Cardiac septum (tissue), 1 donor: ENCODE results near the gene CREB3L2. TPM values are rescaled to one million over a fixed set of nuclear protein-coding genes. Genes with fewer than 3 reads are reported as not detected.
"Not testable (repeated sequence)": the region's sequence is repeated elsewhere in the genome, so short reads cannot be mapped to it uniquely, and the experiment has no call there.

Source experiments
- DNase-seq: peaks from one replicate; pipeline ENCODE4 v3.0.0-alpha.2; 2020; ENCODE audit warnings: low spot score
- intact Hi-C: fragments of 100-400 bp; cut with DNase I; formaldehyde crosslinking; loops from one replicate; pipeline ENCODE4 v1.14.0; 2022
- total RNA-seq: library from RNA; stranded (reverse); fragmentation: NEBNext Ultra II Directional; extraction: Animal tissue kit (Norgen Biotek cat#: 25700); gene quantifications from one replicate; pipeline ENCODE4 v1.2.1, GENCODE V29; 2021
- donor health status: DM: no; HTN: no; CAD: no.

Gene CREB3L2
- total RNA-seq, 1 donor from 2014 or later = 30.1 TPM

DNA sequence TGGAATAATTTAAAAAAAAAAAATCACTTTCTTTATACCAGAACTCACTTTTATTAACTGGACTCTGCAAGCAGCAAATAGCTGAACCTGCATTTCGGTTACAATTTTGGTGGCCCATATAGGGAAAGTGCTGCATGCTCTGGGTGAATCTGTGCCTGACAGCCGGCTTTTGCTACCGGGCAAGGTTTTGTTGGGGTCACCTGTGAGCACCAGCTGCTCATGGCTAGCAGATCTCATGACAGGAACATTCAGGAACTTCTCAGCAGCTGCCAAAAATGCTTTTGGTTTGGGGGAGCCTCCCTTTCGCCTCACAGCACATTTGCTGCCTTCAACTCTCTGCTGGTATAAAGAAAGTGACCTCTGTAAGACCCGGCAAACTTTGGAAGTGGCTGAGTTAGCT, 13.2 kb upstream of the CREB3L2 start:
- intact Hi-C loops = no loop called here
- DNase-seq = no peak

DNA sequence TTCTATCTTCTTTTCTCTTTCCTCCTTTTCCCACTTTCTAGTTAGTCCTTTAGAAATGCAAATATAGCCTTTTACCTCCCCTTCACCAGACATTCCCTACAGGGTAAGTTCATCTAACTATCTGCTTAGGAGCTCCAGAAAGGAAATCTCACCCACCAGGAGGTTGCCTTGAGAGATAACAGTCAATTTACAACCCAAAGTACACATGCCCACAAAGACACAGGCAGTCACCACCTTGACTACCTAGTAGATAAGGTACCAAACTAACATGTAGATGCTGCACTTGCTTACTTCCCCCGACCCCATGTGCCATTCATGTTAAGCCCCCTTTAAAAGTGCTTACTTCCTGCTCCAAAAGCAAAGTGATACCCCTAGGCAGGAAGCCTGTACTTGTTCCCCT, 12.8 kb upstream of the CREB3L2 start:
- intact Hi-C loops = no loop called here
- no peak for DNase-seq

DNA sequence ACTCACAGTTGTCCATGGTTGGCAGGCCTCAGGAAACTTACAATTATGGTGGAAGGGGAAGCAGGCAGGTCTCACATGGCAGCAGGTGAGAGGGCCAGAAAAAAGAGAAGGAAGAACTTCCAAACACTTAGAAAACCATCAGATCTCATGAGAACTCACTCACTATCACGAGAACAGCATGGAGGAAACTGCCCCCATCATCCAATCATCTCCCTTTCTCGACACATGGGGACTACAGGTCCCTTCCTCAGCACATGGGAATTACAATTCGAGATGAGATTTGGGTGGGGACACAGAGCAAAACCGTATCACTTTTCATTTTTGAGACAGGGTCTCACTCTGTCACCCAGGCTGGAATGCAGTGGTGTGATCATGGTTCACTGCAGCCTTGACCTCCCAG, 12.3 kb upstream of the CREB3L2 start:
- DNase-seq, intact Hi-C loops: not testable (repeated sequence)

DNA sequence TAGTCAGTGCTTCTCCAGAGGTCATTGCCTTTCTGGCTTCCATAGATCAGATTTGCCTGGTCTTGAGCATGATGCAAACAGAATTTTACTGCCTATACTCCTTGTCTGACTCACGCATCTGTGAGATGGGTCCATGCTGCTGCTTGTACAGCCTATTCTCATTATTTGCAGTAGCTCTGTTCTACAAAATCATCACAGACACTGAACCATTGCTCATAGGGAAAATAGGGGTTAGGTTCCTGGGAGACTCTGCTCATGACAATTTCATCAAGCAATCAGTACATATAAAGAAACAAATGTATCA, 7.4 kb upstream of the CREB3L2 start:
- DNase-seq = no peak
- intact Hi-C loops = loop anchor here (5.0 kb wide), 1 partner anchor 352 kb away; no protein-coding TSS in a partner anchor

DNA sequence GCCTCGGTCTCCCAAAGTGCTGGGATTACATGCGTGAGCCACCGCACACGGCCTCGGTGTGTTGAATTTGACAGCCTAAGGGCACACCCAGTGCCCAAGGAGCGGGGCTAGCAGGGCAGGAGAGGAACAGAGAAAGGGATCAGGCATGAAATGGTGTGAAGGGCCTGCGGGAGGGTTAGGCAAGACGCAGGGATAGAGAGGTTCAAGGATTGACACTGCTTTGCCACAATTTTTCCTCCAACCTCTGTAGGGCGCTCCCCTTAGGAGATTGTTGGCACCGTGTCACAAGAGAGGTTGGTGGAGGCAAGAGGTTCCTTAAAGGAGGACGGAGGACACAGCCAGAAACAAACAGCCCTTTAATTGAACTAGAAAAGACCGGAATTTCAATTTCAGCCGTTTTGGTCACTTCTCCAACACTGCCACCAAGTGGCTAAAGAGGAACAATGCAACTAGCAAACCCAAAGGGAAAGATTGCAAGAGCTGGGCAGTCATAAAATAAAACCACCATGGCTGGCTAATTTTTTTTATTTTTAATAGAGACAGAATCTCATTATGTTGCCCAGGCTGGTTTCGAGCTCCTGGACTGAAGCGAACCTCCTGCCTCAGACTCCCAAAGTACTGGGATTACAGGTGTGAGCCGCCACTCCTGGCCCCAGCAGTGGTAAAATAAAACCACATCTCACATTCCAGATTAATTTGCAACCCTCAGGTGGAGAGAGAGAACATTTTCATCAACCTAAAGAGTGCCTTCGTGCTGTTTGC, 6.9 kb upstream of the CREB3L2 start:
- DNase-seq = no peak
- intact Hi-C loops = loop anchor here (1.0 to 5.0 kb wide), 2 partner anchors 105 to 351 kb away; no protein-coding TSS in a partner anchor

DNA sequence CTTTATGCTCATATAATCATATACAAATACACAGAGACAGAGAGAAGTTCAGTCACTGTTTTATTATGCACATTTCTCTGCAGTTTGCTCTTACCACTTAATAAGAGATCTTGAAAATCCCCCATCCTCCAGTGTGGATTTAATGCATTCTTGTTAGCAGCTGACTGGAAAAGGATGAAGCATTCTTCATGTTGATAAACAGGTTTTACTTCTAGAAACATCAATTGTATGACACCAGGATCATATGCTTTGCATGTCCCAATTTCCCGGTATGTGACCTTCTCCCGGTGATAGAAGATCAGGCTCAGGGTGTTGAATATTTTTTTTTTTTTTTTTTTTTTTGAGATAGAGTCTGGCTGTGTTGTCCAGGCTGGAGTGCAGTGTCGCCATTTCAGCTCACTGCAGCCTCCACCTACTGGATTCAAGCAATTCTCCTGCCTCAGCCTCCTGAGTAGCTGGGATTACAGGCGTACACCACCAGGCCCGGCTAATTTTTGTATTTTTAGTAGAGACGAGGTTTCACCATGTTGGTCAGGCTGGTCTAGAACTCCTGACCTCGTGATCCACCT, 6.2 kb upstream of the CREB3L2 start:
- intact Hi-C loops = loop anchor here (1.0 to 5.0 kb wide), 2 partner anchors 105 to 351 kb away; no protein-coding TSS in a partner anchor
- no peak for DNase-seq

DNA sequence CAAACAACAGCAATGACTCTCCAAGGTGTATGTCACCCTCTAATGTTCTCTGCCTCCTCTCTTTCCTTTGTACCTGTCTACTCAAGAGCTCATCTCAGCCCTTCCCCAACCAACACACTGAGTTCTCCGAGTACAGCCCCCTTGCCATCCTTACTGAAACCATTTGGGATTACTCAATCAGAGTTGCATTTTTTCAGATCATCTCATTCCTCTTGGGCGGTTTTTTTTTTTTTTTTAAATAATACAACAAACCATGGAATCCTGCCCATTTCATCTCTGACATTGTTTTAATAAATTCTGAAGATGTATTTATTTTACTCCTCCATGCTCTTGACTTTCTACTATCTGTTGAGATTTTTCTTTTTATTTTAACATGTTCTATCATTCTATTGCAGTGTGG, 4.2 kb upstream of the CREB3L2 start:
- DNase-seq = no peak
- intact Hi-C loops = loop anchor here (5.0 kb wide), 1 partner anchor 349 kb away; no protein-coding TSS in a partner anchor

DNA sequence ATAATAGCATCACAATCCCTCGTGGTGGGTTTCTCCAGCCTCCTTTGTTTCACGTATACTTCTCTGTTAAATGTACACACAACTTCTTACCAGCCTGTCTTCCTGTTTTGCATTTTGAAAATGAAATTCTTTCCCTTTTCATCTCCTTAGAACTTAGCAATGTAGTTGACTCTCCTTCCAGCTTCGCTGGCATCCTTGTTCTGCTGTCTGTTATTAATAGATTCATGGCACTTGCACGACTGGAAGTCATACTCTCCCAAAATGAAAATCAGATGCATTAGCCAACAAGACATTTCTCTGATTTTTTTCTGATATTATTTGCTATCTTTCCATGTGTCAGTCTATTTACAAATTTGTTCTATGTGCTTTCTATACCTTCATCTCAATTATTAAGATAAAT, 3.0 kb upstream of the CREB3L2 start:
- intact Hi-C loops = loop anchor here (5.0 kb wide), 1 partner anchor 348 kb away; no protein-coding TSS in a partner anchor
- no peak for DNase-seq

DNA sequence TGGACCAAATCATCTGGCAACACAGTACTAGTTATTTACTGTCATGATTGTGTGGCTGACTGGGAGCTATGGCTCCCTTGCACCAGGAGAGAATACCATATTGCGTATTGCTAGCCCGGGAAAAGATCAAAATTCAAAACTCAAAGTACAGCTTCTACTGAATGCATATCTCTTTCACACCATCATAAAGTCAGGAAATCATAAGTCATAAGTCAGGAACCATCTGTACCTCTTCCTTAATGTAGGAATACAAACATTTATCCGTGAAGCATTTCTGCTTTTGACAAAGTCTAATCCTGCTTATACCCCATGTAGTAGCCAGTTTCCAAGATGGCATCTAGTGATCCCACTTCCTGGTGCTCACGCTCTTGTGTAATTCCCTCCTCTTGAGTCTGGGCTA, 2.2 kb upstream of the CREB3L2 start:
- intact Hi-C loops = no loop called here
- no peak for DNase-seq

DNA sequence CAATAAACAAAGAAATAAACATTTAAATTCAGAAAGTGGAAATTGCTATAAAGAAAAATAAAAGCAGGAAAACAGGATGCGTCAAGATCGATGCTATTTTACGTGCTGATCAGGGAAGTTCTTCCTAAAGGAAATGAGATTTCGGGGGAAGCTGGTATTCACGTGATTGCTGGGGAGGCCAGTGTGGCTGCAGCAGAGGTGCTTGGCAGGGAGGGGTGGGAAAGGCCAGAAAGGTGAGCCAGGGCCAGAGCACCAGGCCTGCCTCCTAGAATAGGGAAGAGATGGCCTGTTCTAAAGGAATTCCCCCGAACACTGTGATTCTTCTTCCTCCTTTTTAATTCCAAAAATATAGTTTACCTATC, 923 bp upstream of the CREB3L2 start:
- DNase-seq = no peak
- intact Hi-C loops = no loop called here

DNA sequence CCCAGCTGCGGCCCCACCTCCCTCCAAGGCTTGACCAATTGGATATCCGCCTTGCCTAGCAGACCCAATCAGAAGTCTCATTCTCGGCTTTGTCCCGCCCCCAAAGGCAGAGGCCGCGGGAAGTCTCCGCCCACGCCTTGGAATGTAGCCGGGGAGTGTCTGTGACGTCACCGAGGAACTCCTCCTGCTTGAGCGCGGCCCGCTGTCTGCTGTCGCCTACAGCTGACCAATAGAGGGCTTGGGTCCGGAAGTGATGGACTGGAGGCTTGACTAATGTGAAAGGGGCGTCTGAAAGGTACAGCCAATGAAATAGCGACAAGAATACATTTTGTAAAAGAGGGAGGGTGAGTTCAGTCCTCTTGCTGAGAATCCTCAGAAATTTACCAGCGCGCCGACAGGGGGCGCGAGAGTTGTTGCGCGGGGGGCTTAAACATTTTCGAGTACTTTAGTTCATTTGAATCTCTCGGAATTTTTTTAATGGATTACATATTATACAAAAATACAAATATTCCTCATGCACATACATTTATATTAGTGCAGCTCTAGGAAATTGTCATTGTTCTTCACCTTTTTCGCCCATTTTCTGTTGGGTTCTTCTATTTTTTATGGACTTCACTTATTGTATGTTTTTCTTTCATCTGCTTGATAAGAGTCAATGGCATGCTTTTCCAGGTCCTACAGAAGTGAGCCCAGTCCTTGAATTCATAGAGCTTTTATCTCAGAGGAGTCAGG, 376 bp upstream of the CREB3L2 start:
- intact Hi-C loops = no loop called here

DNA sequence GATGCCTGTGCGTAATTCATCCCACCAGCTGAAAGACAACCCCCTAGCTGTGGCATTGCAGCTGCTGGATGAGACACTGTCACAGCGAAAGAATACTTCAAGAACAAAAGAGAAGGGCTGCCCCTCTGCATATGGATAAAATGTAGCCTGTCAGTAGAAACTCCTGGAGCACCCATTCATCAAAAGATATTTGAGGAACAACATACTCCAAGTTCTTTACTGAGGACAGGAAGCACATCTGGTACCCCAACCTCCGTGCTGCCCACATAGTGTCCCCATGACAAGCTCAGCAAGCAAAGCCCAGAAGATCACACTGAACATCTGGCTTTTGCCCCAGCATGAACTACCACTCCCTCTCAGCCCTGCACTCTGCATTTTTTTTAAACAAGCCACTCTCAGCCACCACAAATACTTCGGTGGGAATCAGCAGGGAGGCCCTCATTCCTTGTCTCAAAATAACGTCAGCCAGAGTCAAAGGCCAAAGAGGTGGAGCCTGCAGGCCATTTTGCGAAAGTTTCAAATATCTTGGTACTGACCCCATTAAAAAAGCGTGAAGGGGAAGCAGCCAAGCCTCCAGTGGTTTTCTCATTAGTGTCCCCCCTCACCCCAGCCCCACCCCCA, 1.7 kb downstream of the CREB3L2 start:
- no peak for DNase-seq
- intact Hi-C loops = no loop called here

More for the DNA sequence above, 376 bp upstream of the CREB3L2 start:
- peak; percentile 100 for DNase-seq

DNA sequence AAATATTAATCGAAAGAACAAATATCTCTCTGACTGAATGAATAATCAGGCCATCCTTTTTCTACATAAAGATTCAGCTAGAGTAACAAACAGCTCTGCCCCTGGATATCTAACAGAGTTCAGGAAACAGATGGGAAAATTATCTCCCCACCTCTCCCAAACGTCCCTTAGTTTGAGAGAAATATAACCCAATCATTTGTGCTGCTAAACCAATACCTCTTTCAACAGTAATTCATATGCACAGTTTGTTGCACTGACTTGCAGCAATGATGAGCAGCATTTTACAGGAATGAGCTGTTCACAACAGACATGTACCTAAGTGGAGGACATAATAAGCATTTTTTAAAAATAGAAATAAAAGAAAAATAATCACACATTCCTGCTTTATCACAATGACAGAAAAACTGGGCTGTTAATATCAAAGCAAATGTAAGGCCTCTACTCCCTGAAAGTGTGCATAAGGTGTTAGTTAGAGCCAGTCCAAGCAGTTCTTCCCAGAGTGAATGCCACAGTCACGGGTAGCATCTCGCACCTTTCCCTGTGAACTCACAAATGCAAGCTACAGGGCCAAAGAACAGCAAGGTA, 2.3 kb downstream of the CREB3L2 start:
- intact Hi-C loops = no loop called here
- DNase-seq = no peak

DNA sequence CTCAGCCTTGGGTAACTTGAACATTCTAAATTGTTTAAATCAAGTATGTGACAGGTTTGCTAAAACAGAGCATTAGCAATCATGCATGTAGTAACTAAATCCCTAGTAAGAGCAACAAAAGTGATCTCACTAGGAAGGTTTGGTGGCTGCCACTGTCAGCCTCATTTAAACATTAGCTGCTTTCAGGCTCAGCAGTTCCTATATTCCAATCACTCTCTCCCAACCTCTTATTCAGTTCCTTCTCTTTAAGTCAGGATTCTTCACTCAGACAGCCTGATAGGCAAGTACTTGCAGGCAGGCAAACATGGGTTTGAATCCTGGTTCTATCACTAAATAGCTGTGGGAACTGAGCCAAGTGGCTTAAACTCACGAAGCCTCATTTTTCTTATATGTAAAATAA, 3.6 kb downstream of the CREB3L2 start:
- intact Hi-C loops = no loop called here
- DNase-seq = no peak

DNA sequence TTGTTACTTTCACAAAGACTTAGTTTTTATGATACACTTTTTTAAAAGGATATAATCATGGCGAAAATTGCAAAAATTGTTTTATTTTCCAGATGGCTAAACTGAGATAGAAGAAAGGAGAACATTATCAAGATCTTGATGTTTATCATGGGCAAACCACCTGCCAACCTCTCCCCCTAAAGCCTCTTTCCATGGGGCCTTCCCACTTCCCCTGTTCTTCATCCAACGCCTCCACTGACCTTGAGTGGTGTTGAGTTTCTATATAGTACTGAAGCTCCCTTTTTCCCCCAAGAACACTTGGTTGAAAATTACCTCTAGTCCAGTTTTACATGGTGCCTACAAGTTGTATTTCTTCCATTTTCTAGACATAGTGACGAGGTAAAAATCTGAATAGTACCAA, 5.0 kb downstream of the CREB3L2 start:
- intact Hi-C loops = no loop called here

DNA sequence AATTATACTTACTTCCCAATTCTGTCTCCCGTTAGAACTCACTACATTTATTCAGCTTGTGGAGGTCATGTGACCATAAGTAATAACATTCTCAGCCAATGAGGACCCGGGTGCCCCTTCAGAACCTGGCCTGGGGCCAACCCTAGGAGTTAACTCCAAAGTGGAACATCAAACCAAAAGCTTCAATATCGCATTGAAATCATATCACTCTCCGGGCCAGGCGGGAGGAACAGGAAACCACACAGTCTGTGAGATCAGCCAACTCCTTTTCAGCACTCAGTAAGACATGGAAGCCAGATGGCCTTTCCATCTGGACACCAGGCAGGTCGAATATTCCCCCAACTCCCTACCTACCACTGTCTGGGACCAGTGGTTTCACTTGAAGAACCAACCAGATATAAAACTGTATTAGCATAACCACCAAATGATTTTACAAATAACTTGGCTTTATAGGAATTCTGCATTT, 5.5 kb downstream of the CREB3L2 start:
- intact Hi-C loops = no loop called here
- DNase-seq = no peak

More for the DNA sequence above, 5.0 kb downstream of the CREB3L2 start:
- no peak for DNase-seq

DNA sequence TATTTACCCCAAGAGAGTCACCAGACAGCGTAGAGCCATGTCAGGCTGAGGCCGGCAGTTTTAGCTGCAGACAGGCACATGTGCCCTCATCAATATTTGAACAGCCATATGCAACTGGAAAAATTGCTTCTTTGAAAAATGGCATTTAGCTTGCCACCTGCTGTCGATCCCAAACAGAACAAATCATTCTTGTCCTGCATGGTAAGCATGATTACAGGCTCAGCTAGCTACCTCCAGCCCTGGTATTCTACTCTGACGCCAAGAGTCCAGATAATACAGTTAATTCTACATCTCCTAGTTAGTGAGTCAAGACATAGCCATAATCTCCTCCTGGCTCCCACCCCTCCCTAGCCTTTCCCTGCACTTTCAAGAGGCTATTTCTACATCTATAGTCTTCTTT, 7.7 kb downstream of the CREB3L2 start:
- intact Hi-C loops = loop anchor here (5.0 kb wide), 1 partner anchor 52 kb away; no protein-coding TSS in a partner anchor
- DNase-seq = no peak

DNA sequence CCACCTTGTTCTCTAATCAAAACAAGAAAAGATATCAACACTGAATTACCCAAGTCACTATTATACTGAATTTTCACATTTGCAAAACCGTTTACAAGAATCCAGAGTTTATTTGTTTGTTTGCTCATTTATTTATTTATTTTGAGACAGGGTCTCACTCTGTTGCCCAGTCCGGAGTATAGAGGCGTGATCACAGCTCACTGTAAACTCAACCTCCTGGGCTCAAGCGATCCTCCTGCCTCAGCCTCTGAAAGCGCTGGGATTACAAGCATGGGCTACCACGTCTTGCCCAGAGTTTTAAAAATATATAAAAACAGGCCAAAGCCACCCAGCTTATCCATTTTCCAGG, 8.5 kb downstream of the CREB3L2 start:
- intact Hi-C loops = loop anchor here (5.0 kb wide), 1 partner anchor 51 kb away; no protein-coding TSS in a partner anchor
- DNase-seq = no peak

DNA sequence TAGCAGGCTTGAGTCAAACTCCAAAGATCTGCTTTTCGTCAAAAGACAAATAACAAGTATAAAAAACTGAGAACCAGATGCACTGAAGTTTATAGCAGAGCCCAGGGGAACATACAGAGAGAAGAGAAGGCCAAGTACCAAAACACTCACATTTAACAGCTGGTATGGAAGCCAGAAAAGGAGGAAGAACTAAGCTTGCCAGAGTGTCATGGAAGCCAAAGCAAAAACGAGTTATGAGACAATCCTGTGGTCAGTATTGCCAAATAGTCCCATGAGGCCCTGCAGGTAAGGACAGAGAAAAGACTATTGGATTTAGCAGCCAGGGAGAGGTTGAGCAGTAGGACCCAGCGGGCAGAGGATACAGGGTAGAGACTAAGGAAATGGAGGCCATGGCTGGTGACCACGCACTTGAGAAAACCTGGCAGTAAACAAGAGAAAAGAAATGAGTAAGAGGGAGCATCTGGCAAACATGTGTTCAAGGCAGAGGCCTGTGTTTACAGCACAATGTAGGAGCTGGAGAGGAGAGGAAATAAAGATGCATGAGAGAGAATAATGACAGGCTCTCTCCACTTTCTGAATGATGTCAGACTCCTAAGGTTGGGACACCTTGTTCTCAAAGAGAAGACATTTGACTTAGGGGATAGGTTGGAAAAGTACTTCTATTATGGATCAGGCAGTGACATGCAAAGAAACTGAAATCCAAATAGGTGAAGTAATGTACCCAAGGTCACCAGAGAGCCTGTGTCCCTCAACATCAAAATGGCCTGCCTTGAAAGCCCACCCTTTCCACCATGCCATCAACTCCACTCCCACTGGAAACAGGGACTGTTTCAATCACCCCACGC, 9.1 kb downstream of the CREB3L2 start:
- DNase-seq = no peak
- intact Hi-C loops = loop anchor here (5.0 kb wide), 1 partner anchor 50 kb away; no protein-coding TSS in a partner anchor
